ENCODE measurements around the gene GSTM3.

GRCh38 chr1:109712321-109712864 is 28.4 kb downstream of the GSTM3 start:
- TF ChIP-seq KAT7 (CRISPR knock-in tag; IDR thresholded peaks at IDR 0.05; ENCODE audit: borderline replicate concordance) (no peak), KDM1A (IDR thresholded peaks at IDR 0.05) (no peak), CEBPB (tag; IDR thresholded peaks at IDR 0.05) (no peak), ZBTB8A (IDR thresholded peaks at IDR 0.05; ENCODE audit: partially characterized antibody) (no peak), EP300 (IDR thresholded peaks at IDR 0.05; ENCODE audit: low read length) (no peak), ZNF165 (CRISPR knock-in tag; IDR thresholded peaks at IDR 0.05; ENCODE audit: borderline replicate concordance) (no peak), MEIS2 (IDR thresholded peaks at IDR 0.05; ENCODE audit: partially characterized antibody) (no peak), JUN (IDR thresholded peaks at IDR 0.05; ENCODE audit: borderline replicate concordance, low read depth, low read length) (no peak), JUN (CRISPR knock-in tag; IDR thresholded peaks at IDR 0.05; ENCODE audit: borderline replicate concordance) (no peak), BRD4 (IDR thresholded peaks at IDR 0.05) (no peak)
- TF ChIP-seq, protein P1, sequence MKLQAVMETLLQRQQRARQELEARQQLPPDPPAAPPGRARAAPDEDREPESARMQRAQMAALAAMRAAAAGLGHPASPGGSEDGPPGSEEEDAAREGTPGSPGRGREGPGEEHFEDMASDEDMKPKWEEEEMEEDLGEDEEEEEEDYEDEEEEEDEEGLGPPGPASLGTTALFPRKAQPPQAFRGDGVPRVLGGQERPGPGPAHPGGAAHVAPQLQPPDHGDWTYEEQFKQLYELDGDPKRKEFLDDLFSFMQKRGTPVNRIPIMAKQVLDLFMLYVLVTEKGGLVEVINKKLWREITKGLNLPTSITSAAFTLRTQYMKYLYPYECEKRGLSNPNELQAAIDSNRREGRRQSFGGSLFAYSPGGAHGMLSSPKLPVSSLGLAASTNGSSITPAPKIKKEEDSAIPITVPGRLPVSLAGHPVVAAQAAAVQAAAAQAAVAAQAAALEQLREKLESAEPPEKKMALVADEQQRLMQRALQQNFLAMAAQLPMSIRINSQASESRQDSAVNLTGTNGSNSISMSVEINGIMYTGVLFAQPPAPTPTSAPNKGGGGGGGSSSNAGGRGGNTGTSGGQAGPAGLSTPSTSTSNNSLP (IDR thresholded peaks at IDR 0.05; ENCODE audit: borderline replicate concordance, low read depth, low read length) = no peak
